ENCODE results near the gene KTI12. TPM values are rescaled to one million over a fixed set of nuclear protein-coding genes. Genes with fewer than 3 reads are reported as not detected.
"Not testable (repeated sequence)": the region's sequence is repeated elsewhere in the genome, so short reads cannot be mapped to it uniquely, and the experiment has no call there.

The KTI12 gene, protein sequence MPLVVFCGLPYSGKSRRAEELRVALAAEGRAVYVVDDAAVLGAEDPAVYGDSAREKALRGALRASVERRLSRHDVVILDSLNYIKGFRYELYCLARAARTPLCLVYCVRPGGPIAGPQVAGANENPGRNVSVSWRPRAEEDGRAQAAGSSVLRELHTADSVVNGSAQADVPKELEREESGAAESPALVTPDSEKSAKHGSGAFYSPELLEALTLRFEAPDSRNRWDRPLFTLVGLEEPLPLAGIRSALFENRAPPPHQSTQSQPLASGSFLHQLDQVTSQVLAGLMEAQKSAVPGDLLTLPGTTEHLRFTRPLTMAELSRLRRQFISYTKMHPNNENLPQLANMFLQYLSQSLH
- total RNA-seq = 10 to 100 TPM; 11.3 to 11.5 TPM

DNA sequence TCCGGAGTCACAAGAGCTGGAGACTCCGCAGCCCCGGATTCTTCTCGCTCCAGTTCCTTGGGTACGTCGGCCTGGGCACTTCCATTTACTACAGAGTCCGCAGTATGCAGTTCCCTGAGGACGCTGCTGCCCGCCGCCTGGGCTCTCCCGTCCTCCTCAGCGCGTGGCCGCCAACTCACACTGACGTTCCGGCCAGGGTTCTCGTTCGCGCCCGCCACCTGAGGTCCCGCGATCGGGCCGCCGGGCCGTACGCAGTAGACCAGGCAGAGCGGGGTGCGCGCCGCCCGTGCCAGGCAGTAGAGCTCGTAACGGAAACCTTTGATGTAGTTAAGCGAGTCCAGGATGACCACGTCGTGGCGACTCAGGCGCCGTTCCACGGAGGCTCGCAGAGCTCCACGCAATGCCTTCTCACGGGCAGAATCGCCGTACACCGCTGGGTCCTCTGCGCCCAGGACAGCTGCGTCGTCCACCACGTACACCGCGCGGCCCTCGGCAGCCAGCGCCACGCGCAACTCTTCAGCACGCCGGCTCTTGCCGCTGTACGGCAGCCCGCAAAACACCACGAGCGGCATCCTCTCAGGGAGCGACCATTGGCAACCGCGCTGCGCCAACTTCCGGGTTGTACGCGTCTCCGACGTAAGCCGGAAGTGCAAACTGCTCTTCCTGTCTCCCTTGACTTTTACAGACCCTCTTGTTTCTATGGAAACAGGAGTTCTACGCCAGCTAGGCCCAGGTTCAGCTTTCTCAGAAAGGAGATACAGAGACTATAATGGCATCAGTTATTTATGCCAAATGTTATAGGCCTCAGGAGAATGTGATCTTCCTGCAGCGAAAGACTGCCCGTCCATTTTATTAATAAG lies at the start of gene KTI12:
Gene KTI12 (minus strand): TSS at position 621 of the 860 bp plus-strand sequence. CDS start 49 bp downstream, at position 572.
- Mint-ChIP-seq H3K4me1 (peaks cover 34% of the 10 kb centered on the region), H3K36me3 (ENCODE audit: low read depth) (peaks cover 52% of the 10 kb centered on the region), H3K27ac (peak within 1 kb of the TSS; percentile 90), H3K27me3 (no peaks in the 10 kb centered on the region), H3K4me3 (peak within 1 kb of the TSS; percentile 89), H3K9me3 (no peaks in the 10 kb centered on the region)
- peak; percentile 91 for DNase-seq
- ChIA-PET POLR2A (interaction anchor here (0.9 to 3.7 kb wide), 12 partner anchors 9 to 1912 kb away, joined by 3 to 64 read pairs (median 5); partner anchors contain the start of genes BTF3L4, CC2D1B, IFT25 and NRDC), CTCF (interaction anchor here (0.9 to 1.5 kb wide), 4 partner anchors 15 to 263 kb away, joined by 3 to 5 read pairs (median 4); partner anchors contain the start of gene BTF3L4)

DNA sequence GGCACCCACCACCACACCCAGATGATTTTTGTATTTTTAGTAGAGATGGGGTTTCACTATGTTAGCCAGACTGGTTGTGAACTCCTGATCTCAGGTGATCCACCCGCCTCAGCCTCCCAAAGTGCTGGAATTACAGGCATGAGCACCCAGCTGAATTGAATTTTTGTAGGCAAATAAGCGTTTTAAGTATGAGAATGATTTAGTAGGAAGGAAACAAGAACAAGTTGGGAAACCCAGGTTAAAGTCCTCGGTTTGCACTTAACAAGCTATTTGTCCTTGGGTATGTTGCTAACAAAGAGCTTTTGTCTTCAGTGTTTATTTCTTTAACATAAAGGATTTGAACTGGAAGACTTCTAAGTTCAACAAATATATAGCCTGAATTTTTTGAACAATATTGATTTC lies 46.4 kb upstream of the KTI12 start:
- H3K27me3 Mint-ChIP-seq = no peaks in the 10 kb centered on the region
- H3K4me3 Mint-ChIP-seq = no peak overlapping the region
- ChIA-PET POLR2A (no interaction called here), CTCF (interaction anchor here (0.8 kb wide), 2 partner anchors 24 to 953 kb away, joined by 3 to 5 read pairs; partner anchors contain the start of gene BTF3L4)
- DNase-seq = no peak
- peaks cover 5% of the 10 kb centered on the region for H3K4me1 Mint-ChIP-seq
- peaks cover 12% of the 10 kb centered on the region for H3K36me3 Mint-ChIP-seq (ENCODE audit: low read depth)
- no peaks in the 10 kb centered on the region for H3K9me3 Mint-ChIP-seq
- H3K27ac Mint-ChIP-seq = no peak overlapping the region

DNA sequence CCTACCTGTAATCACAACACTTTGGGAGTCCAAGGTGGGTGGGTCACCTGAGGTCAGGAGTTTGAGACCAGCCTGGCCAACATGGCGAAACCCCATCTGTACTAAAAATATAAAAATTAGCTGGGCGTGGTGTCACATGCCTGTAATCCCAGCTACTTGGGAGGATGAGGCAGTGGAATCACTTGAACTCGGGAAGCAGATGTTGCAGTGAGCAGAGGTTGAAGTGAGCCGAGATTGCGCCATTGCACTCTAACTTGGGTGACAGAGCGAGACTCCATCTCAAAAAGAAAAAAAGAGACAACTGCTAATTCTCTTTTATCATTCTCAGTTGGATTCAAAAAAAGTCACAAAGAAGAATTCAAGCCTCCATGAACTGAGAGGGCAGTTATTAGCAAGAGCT lies 43.7 kb upstream of the KTI12 start:
- peaks cover 14% of the 10 kb centered on the region for H3K36me3 Mint-ChIP-seq (ENCODE audit: low read depth)
- DNase-seq, H3K4me3 Mint-ChIP-seq, H3K27me3 Mint-ChIP-seq, POLR2A ChIA-PET, H3K4me1 Mint-ChIP-seq, H3K9me3 Mint-ChIP-seq, CTCF ChIA-PET, H3K27ac Mint-ChIP-seq: not testable (repeated sequence)

DNA sequence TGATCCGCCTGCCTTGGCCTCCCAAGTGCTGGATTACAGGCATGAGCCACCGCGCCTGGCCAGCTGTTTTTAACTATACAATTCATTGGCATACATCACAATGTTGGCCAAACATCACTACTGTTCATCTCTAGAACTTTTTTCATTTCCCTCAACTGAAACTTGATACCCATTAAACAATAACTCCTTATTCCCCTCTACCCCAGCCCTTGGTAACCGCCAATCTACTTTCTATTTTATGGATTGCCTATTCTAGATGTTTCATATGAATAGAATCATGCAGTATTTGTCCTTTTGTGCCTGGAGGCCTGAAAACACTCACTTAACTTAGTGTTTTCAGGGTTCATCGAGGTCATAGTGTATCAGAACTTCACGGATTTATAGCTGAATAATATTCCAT lies 38.7 kb upstream of the KTI12 start:
- no peak for DNase-seq
- H3K4me3 Mint-ChIP-seq = no peak overlapping the region
- H3K36me3 Mint-ChIP-seq (ENCODE audit: low read depth) = peaks cover 22% of the 10 kb centered on the region
- CTCF ChIA-PET = interaction anchor here (0.7 kb wide), 1 partner anchor 200 kb away, joined by 3 read pairs; no protein-coding TSS in a partner anchor
- no peaks in the 10 kb centered on the region for H3K9me3 Mint-ChIP-seq
- H3K27ac Mint-ChIP-seq = no peak overlapping the region
- no peaks in the 10 kb centered on the region for H3K4me1 Mint-ChIP-seq
- POLR2A ChIA-PET = no interaction called here
- no peaks in the 10 kb centered on the region for H3K27me3 Mint-ChIP-seq

DNA sequence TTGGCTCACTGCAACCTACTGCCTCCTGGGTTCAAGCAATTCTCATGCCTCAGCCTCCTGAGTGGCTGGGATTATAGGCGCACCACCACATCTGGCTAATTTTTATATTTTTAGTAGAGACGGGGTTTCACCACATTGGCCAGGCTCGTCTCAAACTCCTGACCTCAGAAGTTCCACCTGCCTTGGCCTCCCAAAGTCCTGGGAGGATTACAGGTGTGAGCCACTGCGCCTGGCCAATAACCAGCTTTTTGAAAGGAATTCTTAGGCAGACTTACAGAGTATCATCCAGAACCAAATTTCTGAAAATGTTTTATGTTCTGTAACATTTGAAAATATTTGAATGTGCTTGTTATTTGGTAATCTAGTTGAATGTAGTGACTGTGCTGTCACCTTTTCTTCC lies 37.1 kb upstream of the KTI12 start:
- H3K9me3 Mint-ChIP-seq = no peaks in the 10 kb centered on the region
- H3K27ac Mint-ChIP-seq = no peak overlapping the region
- H3K36me3 Mint-ChIP-seq (ENCODE audit: low read depth) = peaks cover 25% of the 10 kb centered on the region
- ChIA-PET CTCF (interaction anchor here (1.1 kb wide), 1 partner anchor 8 kb away, joined by 3 read pairs; no protein-coding TSS in a partner anchor), POLR2A (no interaction called here)
- H3K27me3 Mint-ChIP-seq = no peaks in the 10 kb centered on the region
- no peak for DNase-seq
- H3K4me1 Mint-ChIP-seq = no peaks in the 10 kb centered on the region
- H3K4me3 Mint-ChIP-seq = no peak overlapping the region

DNA sequence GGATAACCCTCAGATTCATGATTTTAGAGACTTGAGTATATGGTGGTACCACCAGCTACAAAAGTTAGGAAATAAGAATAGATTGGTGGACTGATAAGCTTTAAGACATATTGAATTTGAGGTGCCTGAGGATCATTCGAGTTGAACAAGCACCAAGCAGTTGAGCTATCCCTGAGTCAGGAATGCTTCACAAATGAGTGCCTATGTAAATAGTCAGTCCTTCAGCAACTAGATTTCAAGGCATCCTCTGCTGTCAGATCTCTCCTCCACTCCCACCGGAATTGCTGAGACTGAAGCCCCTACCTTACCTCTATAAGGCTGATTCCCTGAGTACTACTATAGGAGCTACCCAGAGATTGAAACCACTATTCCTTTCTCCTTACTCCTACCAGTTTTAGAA lies 29.6 kb upstream of the KTI12 start:
- ChIA-PET POLR2A (no interaction called here), CTCF (interaction anchor here (0.5 kb wide), 1 partner anchor 234 kb away, joined by 3 read pairs; no protein-coding TSS in a partner anchor)
- Mint-ChIP-seq H3K27ac (no peak overlapping the region), H3K4me3 (no peak overlapping the region), H3K9me3 (no peaks in the 10 kb centered on the region), H3K27me3 (no peaks in the 10 kb centered on the region), H3K4me1 (peaks cover 25% of the 10 kb centered on the region), H3K36me3 (ENCODE audit: low read depth) (peaks cover 52% of the 10 kb centered on the region)
- DNase-seq = no peak

DNA sequence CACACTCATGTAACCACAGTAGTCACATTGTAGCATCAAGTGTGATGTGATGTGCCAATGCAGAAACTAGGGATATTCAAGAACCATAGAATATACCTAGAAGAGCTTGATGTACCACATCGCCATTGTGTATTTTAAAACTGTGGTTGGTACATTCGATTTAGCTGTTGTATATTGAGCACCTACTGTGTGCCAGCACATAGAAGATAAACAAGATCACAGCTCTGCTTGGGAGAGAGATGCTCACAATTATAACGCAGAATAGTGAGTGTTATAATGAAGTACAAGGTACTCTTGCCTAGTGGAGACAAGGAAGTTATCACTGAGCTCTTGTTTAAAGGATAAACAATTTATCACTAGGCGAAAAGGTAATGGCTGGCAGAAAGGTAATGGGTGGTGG lies 27.2 kb upstream of the KTI12 start:
- POLR2A ChIA-PET = interaction anchor here (2.2 kb wide), 1 partner anchor 343 kb away, joined by 7 read pairs; the partner anchor contains the start of genes ORC1 and PRPF38A
- H3K4me1 Mint-ChIP-seq = peaks cover 40% of the 10 kb centered on the region
- no peaks in the 10 kb centered on the region for H3K9me3 Mint-ChIP-seq
- H3K36me3 Mint-ChIP-seq (ENCODE audit: low read depth) = peaks cover 41% of the 10 kb centered on the region
- CTCF ChIA-PET = interaction anchor here (0.6 to 1.4 kb wide), 3 partner anchors 9 to 599 kb away, joined by 3 to 5 read pairs (median 3); partner anchors contain the start of gene KTI12
- H3K27me3 Mint-ChIP-seq = no peaks in the 10 kb centered on the region
- H3K27ac Mint-ChIP-seq = no peak overlapping the region
- no peak overlapping the region for H3K4me3 Mint-ChIP-seq
- DNase-seq = no peak

DNA sequence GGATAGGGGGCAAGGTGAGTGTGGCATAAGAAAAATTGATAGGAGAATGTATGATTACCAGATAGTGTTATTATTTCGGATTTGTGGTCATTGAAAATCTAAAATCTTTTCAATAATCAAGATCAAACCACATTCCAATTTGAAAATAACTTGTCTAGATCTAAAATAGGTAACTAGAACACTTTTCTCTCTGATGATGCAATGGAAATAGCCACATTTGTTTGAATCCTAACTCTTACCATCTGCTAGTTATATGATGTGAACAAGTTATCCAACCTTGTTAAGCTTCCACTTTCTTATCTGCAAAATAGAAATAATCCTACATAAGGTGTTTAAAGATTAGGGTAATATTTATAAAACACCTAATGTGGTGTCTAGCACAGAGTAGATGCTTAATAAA lies 26.3 kb upstream of the KTI12 start:
- no peak for DNase-seq
- H3K4me3 Mint-ChIP-seq = no peak overlapping the region
- H3K27me3 Mint-ChIP-seq = no peaks in the 10 kb centered on the region
- H3K4me1 Mint-ChIP-seq = peaks cover 40% of the 10 kb centered on the region
- CTCF ChIA-PET = interaction anchor here (1.4 kb wide), 1 partner anchor 26 kb away, joined by 5 read pairs; the partner anchor contains the start of gene KTI12
- POLR2A ChIA-PET = interaction anchor here (1.4 to 2.2 kb wide), 2 partner anchors 26 to 344 kb away, joined by 6 to 7 read pairs; partner anchors contain the start of genes KTI12, ORC1 and PRPF38A
- peaks cover 41% of the 10 kb centered on the region for H3K36me3 Mint-ChIP-seq (ENCODE audit: low read depth)
- no peaks in the 10 kb centered on the region for H3K9me3 Mint-ChIP-seq
- H3K27ac Mint-ChIP-seq = no peak overlapping the region

DNA sequence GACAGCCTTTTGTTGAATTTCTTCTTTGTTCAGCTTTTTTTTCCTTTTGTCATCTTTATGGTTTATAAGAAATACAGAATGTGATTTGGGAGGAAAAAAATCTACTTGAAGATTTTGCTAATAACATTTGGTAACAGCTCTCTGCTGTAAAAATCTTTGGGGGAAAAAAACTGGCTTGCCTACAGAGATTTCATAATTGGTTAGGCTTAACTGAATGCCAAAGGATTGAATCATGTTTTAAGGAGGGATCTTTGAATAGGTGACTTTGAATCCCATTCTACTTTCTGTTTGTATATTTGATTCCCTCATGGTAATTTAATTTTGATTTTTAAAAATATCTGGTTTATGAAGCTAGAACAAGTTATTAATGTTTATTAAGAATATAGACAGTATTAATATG lies 25.7 kb upstream of the KTI12 start:
- Mint-ChIP-seq H3K4me1 (peaks cover 45% of the 10 kb centered on the region), H3K9me3 (no peaks in the 10 kb centered on the region), H3K27ac (no peak overlapping the region), H3K4me3 (no peak overlapping the region), H3K36me3 (ENCODE audit: low read depth) (peaks cover 45% of the 10 kb centered on the region), H3K27me3 (no peaks in the 10 kb centered on the region)
- no peak for DNase-seq
- POLR2A ChIA-PET = interaction anchor here (1.4 to 2.2 kb wide), 2 partner anchors 25 to 345 kb away, joined by 6 to 7 read pairs; partner anchors contain the start of genes KTI12, ORC1 and PRPF38A
- CTCF ChIA-PET = no interaction called here

DNA sequence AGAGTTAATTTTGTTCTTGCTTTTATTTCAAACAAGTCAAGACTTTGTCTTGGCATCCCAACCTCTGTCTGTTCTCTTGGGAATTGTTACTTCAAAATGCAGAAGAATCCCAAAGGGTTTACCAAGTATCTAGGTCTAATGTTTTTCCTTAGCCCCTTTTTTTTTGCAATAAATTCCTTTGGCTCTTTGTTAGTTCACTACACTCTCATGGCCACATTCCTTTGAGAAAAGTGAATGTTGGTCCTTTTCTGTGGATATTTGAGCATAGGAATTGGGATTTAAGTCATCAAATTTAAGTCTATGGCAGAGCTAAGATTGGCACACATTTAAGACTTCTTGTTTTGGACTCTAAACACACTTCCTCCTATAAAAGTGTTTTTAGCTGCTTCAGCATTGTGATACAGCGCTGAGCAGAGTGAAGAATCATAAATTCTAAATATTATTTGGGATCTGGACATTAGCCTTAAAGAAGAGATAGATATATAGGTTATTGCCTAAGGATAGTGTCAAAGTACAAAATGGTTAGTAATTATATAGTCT lies 24.3 kb upstream of the KTI12 start:
- Mint-ChIP-seq H3K4me1 (peaks cover 52% of the 10 kb centered on the region), H3K9me3 (no peaks in the 10 kb centered on the region), H3K36me3 (ENCODE audit: low read depth) (peaks cover 38% of the 10 kb centered on the region), H3K4me3 (peak overlapping the region; percentile 88), H3K27me3 (no peaks in the 10 kb centered on the region), H3K27ac (no peak overlapping the region)
- DNase-seq = no peak
- ChIA-PET POLR2A (interaction anchor here (3.4 to 6.2 kb wide), 2 partner anchors 25 to 308 kb away, joined by 11 to 64 read pairs; partner anchors contain the start of genes CC2D1B and KTI12), CTCF (interaction anchor here (1.1 kb wide), 1 partner anchor 54 kb away, joined by 3 read pairs; no protein-coding TSS in a partner anchor)

DNA sequence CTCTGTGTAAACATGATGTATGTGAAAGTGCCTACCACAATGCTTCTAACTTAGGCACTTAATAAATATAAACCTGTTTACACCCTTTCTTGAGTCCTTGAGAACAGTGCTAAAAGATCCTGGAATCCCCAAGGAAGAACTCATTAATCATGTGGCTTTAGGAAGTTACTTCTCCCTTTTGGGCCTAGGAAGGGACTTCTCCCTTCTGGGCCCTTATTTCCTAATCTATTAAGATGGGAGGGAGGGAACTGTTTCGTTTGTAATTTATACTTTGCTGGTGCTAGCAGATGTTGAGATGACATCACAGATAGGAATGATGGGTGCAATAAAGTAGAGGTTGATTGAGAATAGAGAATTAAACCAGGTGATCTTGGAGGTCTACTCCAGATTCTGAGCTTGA lies 23.6 kb upstream of the KTI12 start:
- CTCF ChIA-PET = interaction anchor here (1.1 to 1.4 kb wide), 2 partner anchors 24 to 54 kb away, joined by 3 read pairs; partner anchors contain the start of gene KTI12
- Mint-ChIP-seq H3K27me3 (no peaks in the 10 kb centered on the region), H3K27ac (peak overlapping the region; percentile 94), H3K4me1 (peaks cover 58% of the 10 kb centered on the region), H3K36me3 (ENCODE audit: low read depth) (peaks cover 37% of the 10 kb centered on the region), H3K9me3 (no peaks in the 10 kb centered on the region), H3K4me3 (peak overlapping the region; percentile 88)
- DNase-seq = no peak
- POLR2A ChIA-PET = interaction anchor here (0.6 to 6.2 kb wide), 8 partner anchors 8 to 367 kb away, joined by 3 to 64 read pairs (median 9); partner anchors contain the start of genes CC2D1B, KTI12, NRDC and ORC1

DNA sequence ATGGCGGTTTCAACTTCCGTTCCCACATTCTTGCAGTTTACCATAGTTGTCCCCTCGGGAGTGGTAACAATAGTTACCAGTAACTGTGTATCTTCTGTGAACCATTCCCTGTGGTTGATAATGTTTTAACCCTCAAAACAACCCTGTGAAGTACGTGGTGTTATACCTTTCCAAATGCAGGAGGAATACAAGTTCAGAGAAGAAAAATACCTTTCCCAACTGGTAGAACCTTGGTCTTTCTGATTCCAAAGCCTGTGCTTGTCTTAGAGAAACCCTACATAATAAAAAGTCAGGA lies 23.3 kb upstream of the KTI12 start:
- H3K4me1 Mint-ChIP-seq = peaks cover 61% of the 10 kb centered on the region
- H3K27me3 Mint-ChIP-seq = no peaks in the 10 kb centered on the region
- POLR2A ChIA-PET = interaction anchor here (0.6 to 6.2 kb wide), 9 partner anchors 8 to 367 kb away, joined by 3 to 64 read pairs (median 8); partner anchors contain the start of genes CC2D1B, KTI12, NRDC and ORC1

More for the DNA sequence above, 23.3 kb upstream of the KTI12 start:
- peak overlapping the region; percentile 88 for H3K4me3 Mint-ChIP-seq
- peaks cover 40% of the 10 kb centered on the region for H3K36me3 Mint-ChIP-seq (ENCODE audit: low read depth)
- no peaks in the 10 kb centered on the region for H3K9me3 Mint-ChIP-seq
- H3K27ac Mint-ChIP-seq = peak overlapping the region; percentile 94
- CTCF ChIA-PET = interaction anchor here (1.1 to 1.4 kb wide), 3 partner anchors 23 to 308 kb away, joined by 3 read pairs; partner anchors contain the start of gene KTI12
- DNase-seq = no peak
